Gastrocnemius medialis (tissue), 4 donors: Measurements from ENCODE around the gene EPSTI1.

ENCODE experiments used
- CTCF ChIP-seq, 5 experiments: fragments of 450-650 bp in 3 of 5; fragments of 200-600 bp in 2 of 5; sonication (generic) in 2 of 5; IDR thresholded peaks in 4 of 5; conservative IDR thresholded peaks in 1 of 5; 1 replicate in 4 of 5; 2 replicates in 1 of 5; pipeline ENCODE4 v1.5.1; 2016 to 2019; ENCODE audit warnings: antibody characterized with exemption in 5 of 5, mild to moderate bottlenecking in 3 of 5, moderate library complexity in 3 of 5
- POLR2A ChIP-seq, 2 donors: fragments of 450-650 bp; IDR thresholded peaks; one replicate each; pipeline ENCODE4 v1.6.1; 2017; ENCODE audit warnings: antibody characterized with exemption in 2 of 2, mild to moderate bottlenecking in 2 of 2, moderate library complexity in 2 of 2

DNA sequence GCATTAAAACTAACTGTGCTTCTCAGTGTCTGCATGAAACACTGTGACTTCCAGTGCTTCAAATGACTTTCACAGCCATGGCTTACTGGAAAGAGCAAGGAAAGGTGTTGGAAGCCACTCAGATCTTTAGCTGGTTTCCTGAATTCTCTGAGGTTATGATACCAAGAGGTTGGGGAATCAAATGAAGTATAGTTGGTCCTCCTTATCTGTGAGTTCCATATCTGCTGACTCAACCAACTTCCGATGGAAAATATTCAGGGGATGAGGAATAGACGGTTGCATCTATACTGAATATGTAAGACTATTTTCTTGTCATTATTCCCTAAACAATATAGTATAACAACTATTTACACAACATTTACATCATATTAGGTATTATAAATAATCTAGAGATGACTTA, 32.4 kb downstream of the EPSTI1 start:
- TF ChIP-seq CTCF (IDR thresholded peaks at IDR 0.05 in 4 of 5, conservative IDR thresholded peaks at IDR 0.05 in 1 of 5): no peak
- no peak for TF ChIP-seq POLR2A (IDR thresholded peaks at IDR 0.05)
